ENCODE results near the gene ACHE.
"Not testable (repeated sequence)": the region's sequence is repeated elsewhere in the genome, so short reads cannot be mapped to it uniquely, and the experiment has no call there.

ACHE gene

GRCh38 chr7:100856871-100857282 lies 38.8 kb downstream of the ACHE start:
- H3K36me3 Mint-ChIP-seq (ENCODE audit: low read depth) = peaks cover 14% of the 10 kb centered on the region
- H3K27me3 Mint-ChIP-seq (ENCODE audit: low read depth) = peaks cover 26% of the 10 kb centered on the region
- H3K9me3 Mint-ChIP-seq = no peaks in the 10 kb centered on the region
- peaks cover 2% of the 10 kb centered on the region for H3K4me1 Mint-ChIP-seq
- no peak overlapping the region for H3K4me3 Mint-ChIP-seq
- TF ChIP-seq CTCF (IDR thresholded peaks at IDR 0.05; ENCODE audit: unreplicated experiment in 3 of 3) = no peak
- H3K27ac Mint-ChIP-seq = no peak overlapping the region

- Mint-ChIP-seq H3K4me3 (peak overlapping the region; percentile 5 to 16 (median 14)), H3K9me3 (no peaks in the 10 kb centered on the region), H3K27me3 (ENCODE audit: low read depth) (peaks cover 23% of the 10 kb centered on the region), H3K36me3 (ENCODE audit: low read depth) (peaks cover 10% of the 10 kb centered on the region), H3K27ac (no peak overlapping the region), H3K4me1 (peaks cover 5% of the 10 kb centered on the region)
- TF ChIP-seq CTCF (IDR thresholded peaks at IDR 0.05; ENCODE audit: unreplicated experiment in 3 of 3) = no peak
Measured at GRCh38 chr7:100855515-100855914, 40.2 kb downstream of the ACHE start.

GRCh38 chr7:100854899-100855298 lies 40.8 kb downstream of the ACHE start:
- not testable (repeated sequence) for H3K4me1 Mint-ChIP-seq; H3K36me3 Mint-ChIP-seq (ENCODE audit: low read depth); H3K27ac Mint-ChIP-seq; H3K9me3 Mint-ChIP-seq
- Mint-ChIP-seq H3K27me3 (ENCODE audit: low read depth) (peaks cover 21% of the 10 kb centered on the region), H3K4me3 (peak overlapping the region in 1 of 3 experiments; percentile 26)

- Mint-ChIP-seq H3K4me1 (peaks cover 5% of the 10 kb centered on the region), H3K27ac (no peak overlapping the region), H3K4me3 (peak overlapping the region in 2 of 3 experiments; percentile 26 to 38), H3K36me3 (ENCODE audit: low read depth) (peaks cover 4% of the 10 kb centered on the region), H3K27me3 (ENCODE audit: low read depth) (peaks cover 19% of the 10 kb centered on the region), H3K9me3 (no peaks in the 10 kb centered on the region)
- no peak for TF ChIP-seq CTCF (IDR thresholded peaks at IDR 0.05; ENCODE audit: unreplicated experiment in 3 of 3)
Measured at GRCh38 chr7:100854146-100854895, 41.4 kb downstream of the ACHE start.

- peaks cover 5% of the 10 kb centered on the region for H3K4me1 Mint-ChIP-seq
- no peaks in the 10 kb centered on the region for H3K9me3 Mint-ChIP-seq
- peak; percentile 97 to 99 (median 99) for TF ChIP-seq CTCF (IDR thresholded peaks at IDR 0.05; ENCODE audit: unreplicated experiment in 3 of 3)
- peak within 1 kb of the TSS; percentile 91 to 93 (median 92) for H3K4me3 Mint-ChIP-seq
- H3K27ac Mint-ChIP-seq = no peak within 1 kb of the TSS
- peaks cover 14% of the 10 kb centered on the region for H3K27me3 Mint-ChIP-seq (ENCODE audit: low read depth)
- peaks cover 2% of the 10 kb centered on the region for H3K36me3 Mint-ChIP-seq (ENCODE audit: low read depth)
Measured at GRCh38 chr7:100852048-100852872, 43.4 kb downstream of the ACHE start, which contains the start of gene SLC12A9. SLC12A9 (plus strand) TSS chr7:100852713; CDS start chr7:100854198, 1,485 bp downstream.

- H3K27me3 Mint-ChIP-seq (ENCODE audit: low read depth) = peaks cover 6% of the 10 kb centered on the region
- no peak overlapping the region for H3K4me3 Mint-ChIP-seq
- H3K4me1 Mint-ChIP-seq = peaks cover 5% of the 10 kb centered on the region
- no peak for TF ChIP-seq CTCF (IDR thresholded peaks at IDR 0.05; ENCODE audit: unreplicated experiment in 3 of 3)
- H3K27ac Mint-ChIP-seq = no peak overlapping the region
- H3K36me3 Mint-ChIP-seq (ENCODE audit: low read depth) = no peaks in the 10 kb centered on the region
- no peaks in the 10 kb centered on the region for H3K9me3 Mint-ChIP-seq
Measured at GRCh38 chr7:100847360-100847759, 48.3 kb downstream of the ACHE start.

Data from nephron (organoid).